GM23338 (cell line): ENCODE results near the gene INPP5A. TPM values are rescaled to one million over a fixed set of nuclear protein-coding genes. Genes with fewer than 3 reads are reported as not detected.

Experiments
- ATAC-seq: fragments of 200-7000 bp; cut with Tn5 transposase; 3 replicates; pipeline ENCODE4 v1.9.1; 2020
- DNase-seq: peaks from one replicate; pipeline ENCODE4 v3.0.0-alpha.2; 2015; ENCODE audit warnings: low spot score
- H2AFZ ChIP-seq: fragments of 200-600 bp; sonication (generic); 2 replicates; pipeline ENCODE4 v1.8.0; 2016; ENCODE audit warnings: antibody characterized with exemption, mild to moderate bottlenecking, moderate library complexity
- H3F3A ChIP-seq: fragments of 200-600 bp; sonication (generic); replicated peaks from 2 replicates; pipeline ENCODE4 v1.8.0; 2017; ENCODE audit warnings: antibody characterized with exemption, mixed run types, low read depth
- H3K27ac ChIP-seq: fragments of 200-600 bp; sonication (generic); 2 replicates; pipeline ENCODE4 v1.6.1; 2016; ENCODE audit warnings: low read depth
- H3K27me3 ChIP-seq: fragments of 200-600 bp; sonication (generic); 2 replicates; pipeline ENCODE4 v1.8.0; 2016; ENCODE audit warnings: mild to moderate bottlenecking, mixed run types, moderate library complexity; ENCODE audit not compliant: insufficient read depth
- H3K36me3 ChIP-seq: fragments of 200-600 bp; sonication (generic); 2 replicates; pipeline ENCODE4 v1.8.0; 2016; ENCODE audit warnings: mild to moderate bottlenecking; ENCODE audit not compliant: insufficient read depth
- H3K4me1 ChIP-seq: fragments of 200-600 bp; sonication (generic); 2 replicates; pipeline ENCODE4 v1.8.0; 2016; ENCODE audit warnings: mild to moderate bottlenecking, moderate library complexity; ENCODE audit not compliant: insufficient read depth
- H3K4me2 ChIP-seq: fragments of 200-600 bp; sonication (generic); 2 replicates; pipeline ENCODE4 v1.7.1; 2017; ENCODE audit warnings: mixed run types
- H3K4me3 ChIP-seq: fragments of 200-600 bp; sonication (generic); 2 replicates; pipeline ENCODE4 v1.6.1; 2016; ENCODE audit warnings: mixed run types
- H3K79me2 ChIP-seq: fragments of 200-600 bp; sonication (generic); replicated peaks from 2 replicates; pipeline ENCODE4 v1.8.0; 2017; ENCODE audit warnings: mild to moderate bottlenecking; ENCODE audit not compliant: insufficient read depth
- H3K9me2 ChIP-seq: fragments of 200-600 bp; sonication (generic); 2 replicates; pipeline ENCODE4 v1.8.0; 2017; ENCODE audit not compliant: insufficient read depth
- H4K20me1 ChIP-seq: fragments of 200-600 bp; sonication (generic); replicated peaks from 2 replicates; pipeline ENCODE4 v1.8.0; 2017; ENCODE audit warnings: mild to moderate bottlenecking; ENCODE audit not compliant: insufficient read depth
- H3K27ac Mint-ChIP-seq: 2 replicates; pipeline ENCODE4 v1.8.0; 2020; ENCODE audit warnings: inconsistent platforms, mild to moderate bottlenecking, moderate library complexity, mixed read lengths
- H3K27me3 Mint-ChIP-seq: 3 replicates; pipeline ENCODE4 v1.8.0; 2022; ENCODE audit warnings: low read depth, mild to moderate bottlenecking, moderate library complexity, mixed read lengths, inconsistent platforms; ENCODE audit not compliant: insufficient read depth, poor library complexity
- H3K36me3 Mint-ChIP-seq: 3 replicates; pipeline ENCODE4 v1.8.0; 2021; ENCODE audit warnings: low read depth, mild to moderate bottlenecking, inconsistent platforms, moderate library complexity, mixed read lengths
- H3K4me1 Mint-ChIP-seq: 3 replicates; pipeline ENCODE4 v1.8.0; 2020; ENCODE audit warnings: mild to moderate bottlenecking, inconsistent platforms, mixed read lengths
- H3K4me3 Mint-ChIP-seq: 3 replicates; pipeline ENCODE4 v1.8.0; 2021; ENCODE audit warnings: moderate library complexity, mild to moderate bottlenecking, inconsistent platforms, mixed read lengths
- H3K9me3 Mint-ChIP-seq: 3 replicates; pipeline ENCODE4 v1.8.0; 2020; ENCODE audit warnings: moderate library complexity, mild to moderate bottlenecking, inconsistent platforms, mixed read lengths
- CREB1 ChIP-seq: fragments of 250-450 bp; sonication (Bioruptor Pico); IDR thresholded peaks from 2 replicates; pipeline ENCODE4 v1.5.0; 2020; ENCODE audit warnings: low read depth, mild to moderate bottlenecking, moderate library complexity
- CTCF ChIP-seq, 2 experiments: fragments of 200-600 bp in 1 of 2; sonication (generic) in 1 of 2; conservative IDR thresholded peaks; 2 replicates each; pipeline versions ENCODE4 v1.5.1 to v1.6.1; 2016 to 2017; ENCODE audit warnings: antibody characterized with exemption in 2 of 2, low read depth in 2 of 2, mild to moderate bottlenecking in 2 of 2, moderate library complexity in 1 of 2
- EZH2phosphoT487 ChIP-seq: fragments of 200-600 bp; sonication (generic); IDR thresholded peaks from one replicate; pipeline ENCODE4 v1.8.1; 2018; ENCODE audit warnings: antibody characterized with exemption; ENCODE audit not compliant: unreplicated experiment
- JUNB ChIP-seq: IDR thresholded peaks from one replicate; pipeline ENCODE4 v1.6.1; 2016; ENCODE audit warnings: antibody characterized with exemption; ENCODE audit not compliant: unreplicated experiment
- NANOG ChIP-seq: IDR thresholded peaks from 2 replicates; pipeline ENCODE4 v1.6.1; 2016; ENCODE audit warnings: antibody characterized with exemption, borderline replicate concordance
- POLR2AphosphoS5 ChIP-seq: IDR thresholded peaks from 2 replicates; pipeline ENCODE4 v1.6.1; 2016; ENCODE audit warnings: antibody characterized with exemption, low read depth
- REST ChIP-seq: IDR thresholded peaks from one replicate; pipeline ENCODE4 v1.6.1; 2018; ENCODE audit warnings: antibody characterized with exemption; ENCODE audit not compliant: unreplicated experiment
- polyA plus RNA-seq: library from polyadenylated mRNA; unstranded; fragments of >200 nt; fragmentation: Nextera tagmentation; extraction: Ambion mirVana; gene quantifications from 2 replicates; pipeline ENCODE4 v1.2.1, GENCODE V29; 2016
- total RNA-seq: library from RNA; depleted of rRNA; stranded (reverse); fragments of >200 nt; shearing (Covaris generic); gene quantifications from 2 replicates; pipeline ENCODE4 v1.2.3, GENCODE V29; 2014
- TF ChIP-seq, protein P1 (sequence below): fragments of 250-450 bp; sonication (Bioruptor Pico); IDR thresholded peaks from 2 replicates; pipeline ENCODE4 v1.5.0; 2020; ENCODE audit warnings: mild to moderate bottlenecking, moderate library complexity

The INPP5A gene
- total and polyA plus RNA-seq, 2 experiments from 2014 or later, result 5.9 to 40.6 TPM

GRCh38 chr10:132536877-132537683 lies 507 bp upstream of the INPP5A start:
- H3K36me3 ChIP-seq, result no peaks in the 10 kb centered on the region
- Mint-ChIP-seq H3K9me3 (no peaks in the 10 kb centered on the region), H3K27me3 (peaks cover 29% of the 10 kb centered on the region), H3K4me3 (peak overlapping the region; percentile 75; the same call in 2 of the 3 replicates), H3K36me3 (no peaks in the 10 kb centered on the region), H3K27ac (no peak overlapping the region), H3K4me1 (peaks cover 49% of the 10 kb centered on the region)
- H3K27ac ChIP-seq, result no peak overlapping the region
- H4K20me1 ChIP-seq, result peaks cover 22% of the 10 kb centered on the region
- TF ChIP-seq, protein P1, sequence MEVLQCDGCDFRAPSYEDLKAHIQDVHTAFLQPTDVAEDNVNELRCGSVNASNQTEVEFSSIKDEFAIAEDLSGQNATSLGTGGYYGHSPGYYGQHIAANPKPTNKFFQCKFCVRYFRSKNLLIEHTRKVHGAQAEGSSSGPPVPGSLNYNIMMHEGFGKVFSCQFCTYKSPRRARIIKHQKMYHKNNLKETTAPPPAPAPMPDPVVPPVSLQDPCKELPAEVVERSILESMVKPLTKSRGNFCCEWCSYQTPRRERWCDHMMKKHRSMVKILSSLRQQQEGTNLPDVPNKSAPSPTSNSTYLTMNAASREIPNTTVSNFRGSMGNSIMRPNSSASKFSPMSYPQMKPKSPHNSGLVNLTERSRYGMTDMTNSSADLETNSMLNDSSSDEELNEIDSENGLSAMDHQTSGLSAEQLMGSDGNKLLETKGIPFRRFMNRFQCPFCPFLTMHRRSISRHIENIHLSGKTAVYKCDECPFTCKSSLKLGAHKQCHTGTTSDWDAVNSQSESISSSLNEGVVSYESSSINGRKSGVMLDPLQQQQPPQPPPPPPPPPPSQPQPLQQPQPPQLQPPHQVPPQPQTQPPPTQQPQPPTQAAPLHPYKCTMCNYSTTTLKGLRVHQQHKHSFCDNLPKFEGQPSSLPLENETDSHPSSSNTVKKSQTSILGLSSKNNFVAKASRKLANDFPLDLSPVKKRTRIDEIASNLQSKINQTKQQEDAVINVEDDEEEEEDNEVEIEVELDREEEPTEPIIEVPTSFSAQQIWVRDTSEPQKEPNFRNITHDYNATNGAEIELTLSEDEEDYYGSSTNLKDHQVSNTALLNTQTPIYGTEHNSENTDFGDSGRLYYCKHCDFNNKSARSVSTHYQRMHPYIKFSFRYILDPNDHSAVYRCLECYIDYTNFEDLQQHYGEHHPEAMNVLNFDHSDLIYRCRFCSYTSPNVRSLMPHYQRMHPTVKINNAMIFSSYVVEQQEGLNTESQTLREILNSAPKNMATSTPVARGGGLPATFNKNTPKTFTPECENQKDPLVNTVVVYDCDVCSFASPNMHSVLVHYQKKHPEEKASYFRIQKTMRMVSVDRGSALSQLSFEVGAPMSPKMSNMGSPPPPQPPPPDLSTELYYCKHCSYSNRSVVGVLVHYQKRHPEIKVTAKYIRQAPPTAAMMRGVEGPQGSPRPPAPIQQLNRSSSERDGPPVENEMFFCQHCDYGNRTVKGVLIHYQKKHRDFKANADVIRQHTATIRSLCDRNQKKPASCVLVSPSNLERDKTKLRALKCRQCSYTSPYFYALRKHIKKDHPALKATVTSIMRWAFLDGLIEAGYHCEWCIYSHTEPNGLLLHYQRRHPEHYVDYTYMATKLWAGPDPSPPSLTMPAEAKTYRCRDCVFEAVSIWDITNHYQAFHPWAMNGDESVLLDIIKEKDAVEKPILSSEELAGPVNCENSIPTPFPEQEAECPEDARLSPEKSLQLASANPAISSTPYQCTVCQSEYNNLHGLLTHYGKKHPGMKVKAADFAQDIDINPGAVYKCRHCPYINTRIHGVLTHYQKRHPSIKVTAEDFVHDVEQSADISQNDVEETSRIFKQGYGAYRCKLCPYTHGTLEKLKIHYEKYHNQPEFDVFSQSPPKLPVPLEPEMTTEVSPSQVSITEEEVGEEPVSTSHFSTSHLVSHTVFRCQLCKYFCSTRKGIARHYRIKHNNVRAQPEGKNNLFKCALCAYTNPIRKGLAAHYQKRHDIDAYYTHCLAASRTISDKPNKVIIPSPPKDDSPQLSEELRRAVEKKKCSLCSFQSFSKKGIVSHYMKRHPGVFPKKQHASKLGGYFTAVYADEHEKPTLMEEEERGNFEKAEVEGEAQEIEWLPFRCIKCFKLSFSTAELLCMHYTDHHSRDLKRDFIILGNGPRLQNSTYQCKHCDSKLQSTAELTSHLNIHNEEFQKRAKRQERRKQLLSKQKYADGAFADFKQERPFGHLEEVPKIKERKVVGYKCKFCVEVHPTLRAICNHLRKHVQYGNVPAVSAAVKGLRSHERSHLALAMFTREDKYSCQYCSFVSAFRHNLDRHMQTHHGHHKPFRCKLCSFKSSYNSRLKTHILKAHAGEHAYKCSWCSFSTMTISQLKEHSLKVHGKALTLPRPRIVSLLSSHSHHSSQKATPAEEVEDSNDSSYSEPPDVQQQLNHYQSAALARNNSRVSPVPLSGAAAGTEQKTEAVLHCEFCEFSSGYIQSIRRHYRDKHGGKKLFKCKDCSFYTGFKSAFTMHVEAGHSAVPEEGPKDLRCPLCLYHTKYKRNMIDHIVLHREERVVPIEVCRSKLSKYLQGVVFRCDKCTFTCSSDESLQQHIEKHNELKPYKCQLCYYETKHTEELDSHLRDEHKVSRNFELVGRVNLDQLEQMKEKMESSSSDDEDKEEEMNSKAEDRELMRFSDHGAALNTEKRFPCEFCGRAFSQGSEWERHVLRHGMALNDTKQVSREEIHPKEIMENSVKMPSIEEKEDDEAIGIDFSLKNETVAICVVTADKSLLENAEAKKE (CRISPR knock-in tag), result no peak
- no peak for TF ChIP-seq JUNB
- TF ChIP-seq NANOG, result no peak
- peak; percentile 99 for TF ChIP-seq CREB1
- TF ChIP-seq CTCF (conservative IDR thresholded peaks at IDR 0.05; ENCODE audit: low read depth in 2 of 2), result peak in 1 of 2 experiments; percentile 21; a peak in 1 of 4 replicates
- TF ChIP-seq REST, result no peak
- TF ChIP-seq POLR2AphosphoS5, result peak; percentile 47; the same call in 1 of the 2 replicates
- TF ChIP-seq EZH2phosphoT487, result no peak
- H3K4me2 ChIP-seq, result peak overlapping the region; percentile 76
- H3K4me3 ChIP-seq, result peak overlapping the region; percentile 57
- no peaks in the 10 kb centered on the region for H3K9me2 ChIP-seq
- no peaks in the 10 kb centered on the region for H3F3A ChIP-seq
- peaks cover 27% of the 10 kb centered on the region for H3K79me2 ChIP-seq
- H3K27me3 ChIP-seq, result peaks cover 10% of the 10 kb centered on the region
- H3K4me1 ChIP-seq, result peaks cover 14% of the 10 kb centered on the region; the same call in 1 of the 2 replicates
- DNase-seq (peak; percentile 97), ATAC-seq (peak; percentile 70)
- no peak overlapping the region; the same call in 1 of the 2 replicates for H2AFZ ChIP-seq
